GM12865 (cell line): ENCODE data around the gene KCNJ14.
"Not testable (repeated sequence)": the region's sequence is repeated elsewhere in the genome, so short reads cannot be mapped to it uniquely, and the experiment has no call there.

Source experiments
- DNase-seq: peaks from one replicate; pipeline ENCODE4 v3.0.0; 2010; ENCODE audit warnings: low read depth
- H3K4me3 ChIP-seq: 2 replicates; pipeline ENCODE4 v1.5.1; 2011; ENCODE audit warnings: mild to moderate bottlenecking, low read depth, low read length, control low read depth
- CTCF ChIP-seq: IDR thresholded peaks from 2 replicates; pipeline ENCODE4 v1.5.1; 2011; ENCODE audit warnings: low read length, control low read depth, low read depth, inconsistent platforms; ENCODE audit not compliant: insufficient read depth; ENCODE audit errors: missing control alignments

The KCNJ14 gene

GRCh38 chr19:48487544-48487943 is 32.2 kb downstream of the KCNJ14 start:
- H3K4me3 ChIP-seq, result no peak overlapping the region
- no peak for DNase-seq
- no peak for TF ChIP-seq CTCF

DNA sequence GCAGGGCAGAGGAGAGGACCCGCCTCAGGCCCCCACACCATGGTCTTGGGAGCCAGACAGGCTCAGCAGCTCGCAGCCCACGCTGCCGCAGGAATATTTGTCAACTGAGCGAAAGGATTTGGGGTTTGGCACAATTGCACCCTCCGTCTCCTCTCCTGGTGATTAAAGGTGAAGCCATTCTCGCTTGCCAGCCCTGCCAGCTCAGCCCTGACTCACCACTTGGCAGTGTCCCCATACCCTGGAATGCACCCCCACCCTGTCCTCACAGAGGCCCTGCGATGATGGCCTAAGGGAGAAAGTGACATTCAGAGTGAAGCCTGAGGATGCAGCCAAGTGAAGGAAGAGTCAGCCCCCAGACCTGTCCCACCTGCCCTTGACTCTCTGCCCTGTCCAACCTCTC is 32.6 kb downstream of the KCNJ14 start:
- DNase-seq, result no peak
- no peak overlapping the region for H3K4me3 ChIP-seq
- TF ChIP-seq CTCF, result no peak

- not testable (repeated sequence) for DNase-seq, H3K4me3 ChIP-seq
Observed at GRCh38 chr19:48488478-48488877, 33.1 kb downstream of the KCNJ14 start.

DNA sequence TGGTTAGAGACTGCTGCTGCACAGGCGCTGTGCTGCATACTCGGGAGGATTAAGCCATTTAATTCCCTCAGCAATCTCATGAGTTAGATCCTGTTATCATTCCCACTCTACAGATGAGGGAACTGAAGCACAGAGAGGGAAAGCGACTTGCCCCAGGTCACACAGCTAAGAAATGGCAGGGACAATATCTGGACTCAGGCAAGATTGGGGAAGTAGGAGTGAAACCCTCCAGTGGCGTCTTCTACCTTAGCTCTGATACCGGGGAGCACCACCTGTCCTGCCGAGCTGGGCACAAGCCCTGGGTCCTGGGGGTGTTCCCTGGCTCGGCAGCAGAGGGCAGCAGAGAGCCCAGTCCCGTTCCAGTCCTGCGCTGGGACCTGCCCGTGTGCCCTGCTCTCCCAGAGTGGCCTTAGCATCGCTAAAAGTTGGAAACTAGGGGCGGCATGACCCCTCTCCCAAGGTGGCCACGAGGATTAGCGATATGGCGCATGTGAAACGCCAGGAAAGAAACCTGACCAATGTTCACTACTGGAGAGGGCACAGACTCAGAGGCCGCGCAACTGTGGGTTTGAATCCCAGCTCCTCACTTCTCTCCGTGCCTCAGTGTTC is 34.3 kb downstream of the KCNJ14 start:
- peak; percentile 98 for TF ChIP-seq CTCF
- DNase-seq, result peak; percentile 86
- no peak overlapping the region for H3K4me3 ChIP-seq

DNA sequence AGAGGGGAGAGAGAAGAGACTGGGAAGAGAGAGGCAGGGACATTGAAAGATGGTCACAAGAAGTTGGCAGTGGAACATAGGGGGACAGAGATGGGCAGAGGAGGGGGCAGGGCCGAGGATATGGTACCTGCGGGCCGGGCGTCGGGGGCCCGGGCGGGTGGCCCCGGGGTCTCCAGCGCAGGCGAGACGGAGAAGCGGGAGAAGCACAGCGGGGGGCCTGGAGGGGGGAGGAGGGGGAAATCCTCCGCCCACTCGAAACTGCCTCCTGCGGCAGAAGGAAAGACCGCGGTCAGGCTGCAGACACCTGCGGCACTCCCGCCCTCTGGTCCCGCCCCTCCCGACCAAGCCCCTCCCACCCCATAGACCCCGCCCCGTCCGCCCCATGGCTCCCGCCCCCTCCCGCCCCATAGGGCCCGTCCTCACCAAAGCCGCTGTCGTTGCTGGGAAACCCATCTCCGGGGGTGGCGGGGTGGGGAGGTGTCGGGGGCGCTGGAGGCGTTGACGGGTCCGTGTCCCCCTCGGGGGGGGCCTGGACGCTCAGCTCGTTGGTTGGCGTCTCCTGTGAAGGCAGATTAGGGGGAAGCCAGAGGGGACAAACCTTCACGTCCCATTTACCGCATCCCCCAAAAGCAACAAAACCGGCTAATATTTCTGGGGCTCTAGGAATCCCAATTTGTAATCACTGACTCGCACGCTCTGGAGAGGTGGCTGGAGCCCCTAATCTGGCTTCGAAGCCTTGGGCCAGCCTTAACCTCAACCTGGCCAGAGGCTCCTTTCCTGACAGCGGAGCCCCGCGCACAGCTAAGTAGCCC is 35.8 kb downstream of the KCNJ14 start:
- DNase-seq, result peak; percentile 64
- no peak for TF ChIP-seq CTCF
- H3K4me3 ChIP-seq, result no peak overlapping the region

DNA sequence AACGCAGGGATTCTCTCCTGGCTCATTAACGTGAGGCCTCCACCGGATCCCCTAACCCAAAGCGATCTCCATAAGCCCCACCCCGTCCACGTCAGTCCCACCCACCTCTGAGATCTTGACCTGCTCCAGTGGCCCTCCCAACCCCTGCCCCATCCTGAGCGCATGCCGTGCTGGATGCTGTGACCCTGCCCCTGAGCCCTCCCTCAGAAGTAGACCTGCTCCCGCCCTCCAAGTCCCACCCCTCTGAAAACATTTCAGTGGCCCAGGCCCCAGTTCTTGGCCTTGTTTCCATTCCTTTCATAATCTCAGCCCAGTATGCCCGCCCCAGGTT is 36.4 kb downstream of the KCNJ14 start:
- no peak for TF ChIP-seq CTCF
- DNase-seq, result no peak
- no peak overlapping the region for H3K4me3 ChIP-seq

DNA sequence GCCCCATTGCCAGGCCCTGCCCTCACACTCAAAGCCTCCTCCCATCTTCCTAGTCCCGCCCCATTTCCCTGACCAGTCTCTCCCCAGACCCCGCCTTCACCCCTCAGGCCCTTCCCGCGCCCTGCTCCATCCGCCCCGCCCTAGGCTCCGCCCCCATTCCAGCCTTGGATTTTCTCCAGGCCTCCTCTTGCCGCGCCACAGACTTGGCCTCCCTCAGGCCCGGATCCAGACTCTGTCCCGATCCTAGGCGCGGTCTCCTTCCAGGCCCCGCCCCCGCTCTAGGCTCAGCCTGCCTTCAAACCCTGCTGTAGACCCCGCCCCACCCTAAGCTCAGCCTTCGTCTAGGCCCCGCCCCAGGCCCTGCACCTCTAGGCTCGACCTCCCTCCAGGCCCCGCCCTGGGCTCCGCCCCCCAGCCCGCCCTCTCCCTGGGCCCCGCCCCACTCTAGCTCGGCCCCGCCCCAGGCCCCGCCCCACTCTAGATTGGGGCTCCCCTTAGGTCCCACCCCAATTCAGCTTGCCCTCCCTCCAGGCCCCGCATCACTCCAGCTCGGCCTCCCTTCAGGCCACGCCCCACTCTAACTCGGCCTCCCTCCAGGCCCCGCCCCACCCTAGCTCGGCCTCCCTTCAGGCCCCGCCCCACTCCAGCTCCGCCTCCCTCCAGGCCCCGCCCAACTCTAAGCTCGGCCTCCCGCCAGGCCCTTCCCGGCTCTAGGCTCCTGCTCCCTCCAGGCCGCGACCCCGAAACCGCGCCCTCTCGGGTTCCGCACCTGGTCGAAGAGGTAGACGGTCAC is 37.7 kb downstream of the KCNJ14 start:
- no peak overlapping the region for H3K4me3 ChIP-seq
- DNase-seq, result peak; percentile 89

More for the DNA sequence above, 37.7 kb downstream of the KCNJ14 start:
- TF ChIP-seq CTCF, result no peak
